A673 (cell line): Measurements from ENCODE around the gene IPO13.

ENCODE experiments used
- EZH2 ChIP-seq: fragments of 200-600 bp; sonication (generic); IDR thresholded peaks from 2 replicates; pipeline ENCODE4 v1.6.1; 2017; ENCODE audit warnings: borderline replicate concordance, low read depth, mild to moderate bottlenecking, mixed read lengths, antibody characterized with exemption, low read length; ENCODE audit not compliant: poor library complexity, severe bottlenecking
- TF ChIP-seq, protein P1 (sequence below): fragments of 300-800, 200-600 bp; sonication (generic); conservative IDR thresholded peaks from 2 replicates; pipeline ENCODE4 v1.5.1; 2017; ENCODE audit warnings: low read depth, mild to moderate bottlenecking, antibody characterized with exemption, low read length, moderate library complexity, mixed read lengths

DNA sequence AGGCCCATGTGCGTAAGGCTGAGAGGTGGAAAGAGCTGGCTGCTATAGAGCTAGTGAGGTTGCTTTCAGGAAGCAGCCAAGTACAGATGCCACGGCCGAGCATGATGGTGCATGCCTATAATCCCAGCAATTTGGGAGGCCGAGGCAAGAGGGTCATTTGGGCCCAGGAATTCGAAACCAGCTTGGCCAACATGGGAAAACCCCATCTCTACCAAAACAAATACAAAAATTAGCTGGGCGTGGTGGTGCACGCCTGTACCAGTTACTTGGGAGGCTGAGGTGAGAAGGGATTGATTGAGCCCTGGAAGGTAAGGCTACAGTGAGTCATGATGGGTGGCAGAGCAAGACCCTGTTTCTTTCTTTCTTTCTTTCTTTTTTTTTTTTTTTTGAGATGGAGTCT, 47.3 kb downstream of the IPO13 start:
- TF ChIP-seq, protein P1, sequence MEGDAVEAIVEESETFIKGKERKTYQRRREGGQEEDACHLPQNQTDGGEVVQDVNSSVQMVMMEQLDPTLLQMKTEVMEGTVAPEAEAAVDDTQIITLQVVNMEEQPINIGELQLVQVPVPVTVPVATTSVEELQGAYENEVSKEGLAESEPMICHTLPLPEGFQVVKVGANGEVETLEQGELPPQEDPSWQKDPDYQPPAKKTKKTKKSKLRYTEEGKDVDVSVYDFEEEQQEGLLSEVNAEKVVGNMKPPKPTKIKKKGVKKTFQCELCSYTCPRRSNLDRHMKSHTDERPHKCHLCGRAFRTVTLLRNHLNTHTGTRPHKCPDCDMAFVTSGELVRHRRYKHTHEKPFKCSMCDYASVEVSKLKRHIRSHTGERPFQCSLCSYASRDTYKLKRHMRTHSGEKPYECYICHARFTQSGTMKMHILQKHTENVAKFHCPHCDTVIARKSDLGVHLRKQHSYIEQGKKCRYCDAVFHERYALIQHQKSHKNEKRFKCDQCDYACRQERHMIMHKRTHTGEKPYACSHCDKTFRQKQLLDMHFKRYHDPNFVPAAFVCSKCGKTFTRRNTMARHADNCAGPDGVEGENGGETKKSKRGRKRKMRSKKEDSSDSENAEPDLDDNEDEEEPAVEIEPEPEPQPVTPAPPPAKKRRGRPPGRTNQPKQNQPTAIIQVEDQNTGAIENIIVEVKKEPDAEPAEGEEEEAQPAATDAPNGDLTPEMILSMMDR: no peak
- no peak for TF ChIP-seq EZH2
